ENCODE measurements around the gene SPTB.

- no peak for TF ChIP-seq POLR2A (IDR thresholded peaks at IDR 0.05; ENCODE audit: low read length)
- TF ChIP-seq GATA1 (IDR thresholded peaks at IDR 0.05; ENCODE audit: low read depth, low read length) = no peak
Observed at GRCh38 chr14:64846319-64846718, 33.4 kb downstream of the SPTB start.
